K562 (cell line): ENCODE results near the gene CAPS. TPM values are rescaled to one million over a fixed set of nuclear protein-coding genes. Genes with fewer than 3 reads are reported as not detected.

Experiments used
- CHCHD3 ChIP-seq: fragments of 250-450 bp; sonication (Bioruptor Pico); IDR thresholded peaks from 2 replicates; pipeline ENCODE4 v2.1.2; 2022; ENCODE audit warnings: mild to moderate bottlenecking
- CHD4 ChIP-seq: fragments of 200-600 bp; sonication (generic); IDR thresholded peaks from 3 replicates; pipeline ENCODE4 v1.6.1; 2012; ENCODE audit warnings: low read depth, mild to moderate bottlenecking, mixed read lengths, low read length, inconsistent platforms; ENCODE audit not compliant: insufficient read depth, insufficient replicate concordance, poor library complexity, severe bottlenecking
- HDAC2 ChIP-seq: fragments of 450-650 bp; IDR thresholded peaks from 2 replicates; pipeline ENCODE4 v1.6.1; 2016; ENCODE audit warnings: mild to moderate bottlenecking
- JUND ChIP-seq, 2 experiments: IDR thresholded peaks; 2 replicates in 1 of 2; 3 replicates in 1 of 2; pipeline ENCODE4 v1.6.1; 2011; ENCODE audit warnings: borderline replicate concordance in 2 of 2, low read depth in 2 of 2, low read length in 2 of 2, improper control_type of control experiment in 1 of 2, missing biosample characterization in 1 of 2, missing genetic modification characterization in 1 of 2, missing genetic modification reagents in 1 of 2
- MCM5 ChIP-seq: fragments of 450-650 bp; IDR thresholded peaks from 2 replicates; pipeline ENCODE4 v1.6.1; 2016; ENCODE audit warnings: low read depth
- MTA1 ChIP-seq: fragments of 450-650 bp; IDR thresholded peaks from 2 replicates; pipeline ENCODE4 v1.6.1; 2017; ENCODE audit warnings: borderline replicate concordance
- SAFB2 ChIP-seq: fragments of 200-400 bp; formaldehyde crosslinking; IDR thresholded peaks from 2 replicates; pipeline ENCODE4 v1.6.1; 2018; ENCODE audit warnings: borderline replicate concordance, low read length, low read depth, moderate library complexity; ENCODE audit not compliant: severe bottlenecking
- SIN3B ChIP-seq: fragments of 450-650 bp; IDR thresholded peaks from 2 replicates; pipeline ENCODE4 v1.6.1; 2017; ENCODE audit warnings: low read depth, mild to moderate bottlenecking, moderate library complexity
- TCF3 ChIP-seq: sonication (generic); formaldehyde crosslinking; IDR thresholded peaks from 2 replicates; pipeline ENCODE4 v1.4.0; 2020; ENCODE audit warnings: mild to moderate bottlenecking, missing genetic modification reagents
- XRCC3 ChIP-seq: fragments of 450-650 bp; IDR thresholded peaks from 2 replicates; pipeline ENCODE4 v1.6.1; 2017; ENCODE audit warnings: mild to moderate bottlenecking, moderate library complexity
- ZBTB40 ChIP-seq, 2 experiments: fragments of 450-650 bp in 1 of 2; sonication (generic) in 1 of 2; formaldehyde crosslinking in 1 of 2; IDR thresholded peaks; 2 replicates each; pipeline versions ENCODE4 v1.7.1 to v1.9.0; 2016 to 2022; ENCODE audit warnings: inconsistent platforms in 1 of 2, mild to moderate bottlenecking in 1 of 2, missing genetic modification reagents in 1 of 2
- ZNF280A ChIP-seq: fragments of 450-650 bp; IDR thresholded peaks from 2 replicates; pipeline ENCODE4 v1.6.1; 2018; ENCODE audit warnings: mild to moderate bottlenecking, low read depth; ENCODE audit not compliant: partially characterized antibody
- ZNF311 ChIP-seq: fragments of 250-450 bp; sonication (Bioruptor Pico); IDR thresholded peaks from 2 replicates; pipeline ENCODE4 v1.4.0; 2020; ENCODE audit warnings: mild to moderate bottlenecking, moderate library complexity
- ZNF444 ChIP-seq: fragments of 250-450 bp; sonication (Bioruptor Pico); IDR thresholded peaks from 2 replicates; pipeline ENCODE4 v1.4.0; 2020; ENCODE audit warnings: mild to moderate bottlenecking, moderate library complexity
- polyA plus RNA-seq, 8 experiments: library from polyadenylated mRNA; depleted of rRNA in 4 of 8; stranded (reverse) in 5 of 8; unstranded in 3 of 8; fragments of >200 nt; fragmentation: Nextera tagmentation in 2 of 8; fragmentation: Illumina TruSeq in 1 of 8; extraction: Ambion mirVana in 2 of 8; extraction: Trizol in 1 of 8; gene quantifications; 2 replicates each; pipeline versions ENCODE4 v1.2.1 to v1.2.3, GENCODE V29; 2011 to 2014; ENCODE audit warnings: inconsistent platforms in 1 of 8, missing spikeins in 1 of 8
- total RNA-seq, 7 experiments: library from RNA; depleted of rRNA in 6 of 7; stranded (reverse); fragments of >200 nt in 6 of 7; fragmentation: Illumina TruSeq in 2 of 7; extraction: Trizol in 2 of 7; gene quantifications; 2 replicates each; pipeline versions ENCODE4 v1.2.1 to v1.2.3, GENCODE V29; 2011 to 2021; ENCODE audit warnings: low replicate concordance in 1 of 7
- TF ChIP-seq, protein P1 (sequence below): sonication (generic); formaldehyde crosslinking; IDR thresholded peaks from 2 replicates; pipeline ENCODE4 v1.8.0; 2022; ENCODE audit warnings: missing genetic modification reagents, mild to moderate bottlenecking, borderline replicate concordance

Gene CAPS
- total and polyA plus RNA-seq, 9 of the 15 experiments (the other 6 are each of a cell fraction or from before 2014, with no cell fraction given): 0.15 to 4.0 (median 0.91) TPM

GRCh38 chr19:5953680-5954213 lies 39.7 kb downstream of the CAPS start (continued):
- TF ChIP-seq JUND (IDR thresholded peaks at IDR 0.05; ENCODE audit: borderline replicate concordance, low read depth, low read length) (no peak), JUND (tag; IDR thresholded peaks at IDR 0.05; ENCODE audit: borderline replicate concordance, low read depth, low read length) (no peak; the same call in 2 of the 3 replicates), SAFB2 (no peak), MTA1 (no peak), SIN3B (no peak), CHD4 (no peak), ZNF280A (no peak), XRCC3 (no peak), TCF3 (no peak), HDAC2 (0 out of 2 replicates have a peak, but pooled peaks have one; percentile 16), ZBTB40 (IDR thresholded peaks at IDR 0.05) (no peak), ZBTB40 (CRISPR knock-in tag; IDR thresholded peaks at IDR 0.05) (no peak), ZNF311 (CRISPR knock-in tag) (no peak), CHCHD3 (CRISPR knock-in tag) (no peak), ZNF444 (CRISPR knock-in tag) (no peak), MCM5 (no peak)
- TF ChIP-seq, protein P1, sequence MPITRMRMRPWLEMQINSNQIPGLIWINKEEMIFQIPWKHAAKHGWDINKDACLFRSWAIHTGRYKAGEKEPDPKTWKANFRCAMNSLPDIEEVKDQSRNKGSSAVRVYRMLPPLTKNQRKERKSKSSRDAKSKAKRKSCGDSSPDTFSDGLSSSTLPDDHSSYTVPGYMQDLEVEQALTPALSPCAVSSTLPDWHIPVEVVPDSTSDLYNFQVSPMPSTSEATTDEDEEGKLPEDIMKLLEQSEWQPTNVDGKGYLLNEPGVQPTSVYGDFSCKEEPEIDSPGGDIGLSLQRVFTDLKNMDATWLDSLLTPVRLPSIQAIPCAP (CRISPR knock-in tag): no peak
